Posterior vena cava (tissue), 2 donors: ENCODE data around the gene CLEC11A. TPM values are rescaled to one million over a fixed set of nuclear protein-coding genes. Genes with fewer than 3 reads are reported as not detected.

Source experiments
- total RNA-seq, 2 donors: library from RNA; stranded (reverse); fragmentation: NEBNext Ultra II Directional; extraction: Animal tissue kit (Norgen Biotek cat#: 25700); gene quantifications; one replicate each; pipeline ENCODE4 v1.2.1, GENCODE V29; 2021
- donor health status: DM: yes; HTN: yes; CAD: no.
- donor health status: DM: yes; HTN: yes; CAD: no.

The CLEC11A gene
- total RNA-seq, 2 donors from 2014 or later: 8.5 to 12.5 TPM

Other genes starting within 250 kb of the CLEC11A start
- gene EMC10, start 246.9 kb upstream of the CLEC11A start, total RNA-seq: 10 to 100 TPM; 60.2 to 87.6 TPM
- gene GARIN5A, start 246.5 kb upstream of the CLEC11A start, total RNA-seq: not detected
- 10 to 100 TPM; 27.5 to 31.7 TPM for gene JOSD2, start 212.2 kb upstream of the CLEC11A start, total RNA-seq
- gene ASPDH, start 209.5 kb upstream of the CLEC11A start, total RNA-seq: not detected
- 10 to 100 TPM; 10.3 to 14.2 TPM for gene LRRC4B, start 154.9 kb upstream of the CLEC11A start, total RNA-seq
- under 1 TPM in 1 of 2 donors, not detected in 1; 0.74 TPM for gene SYT3, start 83.5 kb upstream of the CLEC11A start, total RNA-seq
- under 1 TPM in 1 of 2 donors, not detected in 1; 0.57 TPM for gene C19orf81, start 73.9 kb upstream of the CLEC11A start, total RNA-seq
- under 1 TPM; 0.19 to 0.37 TPM for gene SHANK1, start 3.6 kb upstream of the CLEC11A start, total RNA-seq
- gene GPR32, start 47.1 kb downstream of the CLEC11A start, total RNA-seq: not detected
- gene ACP4, start 67.1 kb downstream of the CLEC11A start, total RNA-seq: not detected
- under 1 TPM in 1 of 2 donors, not detected in 1; 0.67 TPM for gene KLK1, start 100.4 kb downstream of the CLEC11A start, total RNA-seq
- gene KLK15, start 110.2 kb downstream of the CLEC11A start, total RNA-seq: not detected
- gene KLK3, start 131.6 kb downstream of the CLEC11A start, total RNA-seq: not detected
- not detected for gene KLK2, start 150.1 kb downstream of the CLEC11A start, total RNA-seq
- gene KLK4, start 188.0 kb downstream of the CLEC11A start, total RNA-seq: not detected
- gene KLK5, start 229.7 kb downstream of the CLEC11A start, total RNA-seq: not detected
- not detected for gene KLK6, start 246.2 kb downstream of the CLEC11A start, total RNA-seq